Left lung (tissue), 10 donors: Measurements from ENCODE around the gene ADIPOR2. TPM values are rescaled to one million over a fixed set of nuclear protein-coding genes. Genes with fewer than 3 reads are reported as not detected.

ENCODE experiments used
- ATAC-seq: fragments of 200-7000 bp; cut with Tn5 transposase; one replicate; pipeline ENCODE4 v1.9.1; 2020; ENCODE audit warnings: moderate library complexity
- DNase-seq, 4 donors: peaks; one replicate each; pipeline ENCODE4 v3.0.0-alpha.2; 2013 to 2020
- H3K27ac ChIP-seq, 2 donors: fragments of 200-600 bp; sonication (generic) in 1 of 2; one replicate each; pipeline versions ENCODE4 v1.5.0 to v1.8.0; 2020 to 2021
- H3K27me3 ChIP-seq, 2 donors: fragments of 200-600 bp; sonication (generic) in 1 of 2; one replicate each; pipeline versions ENCODE4 v1.5.0 to v1.8.0; 2020 to 2021
- H3K36me3 ChIP-seq, 2 donors: fragments of 200-600 bp; sonication (generic) in 1 of 2; one replicate each; pipeline versions ENCODE4 v1.5.0 to v1.8.0; 2020 to 2021
- H3K4me1 ChIP-seq, 2 donors: fragments of 200-600 bp; one replicate each; pipeline ENCODE4 v1.8.0; 2021
- H3K4me3 ChIP-seq, 2 donors: fragments of 200-600 bp; sonication (generic) in 1 of 2; one replicate each; pipeline versions ENCODE4 v1.5.0 to v1.8.0; 2020 to 2021; ENCODE audit warnings: mild to moderate bottlenecking in 1 of 2
- H3K9me3 ChIP-seq, 2 donors: fragments of 200-600 bp; sonication (generic) in 1 of 2; one replicate each; pipeline versions ENCODE4 v1.5.0 to v1.8.0; 2020 to 2021
- CTCF ChIP-seq, 2 donors: fragments of 200-600 bp; sonication (generic) in 1 of 2; IDR thresholded peaks; one replicate each; pipeline versions ENCODE4 v1.5.0 to v1.8.0; 2021; ENCODE audit warnings: antibody characterized with exemption in 2 of 2
- intact Hi-C, 2 donors: fragments of 100-400 bp; cut with DNase I; formaldehyde crosslinking; loops; one replicate each; pipeline versions ENCODE4 v1.11.2 to v1.14.2; 2022
- polyA plus RNA-seq, 6 donors: library from polyadenylated mRNA; unstranded; fragments of 120-200 nt; gene quantifications; one replicate each; pipeline ENCODE4 v1.2.1, GENCODE V29; 2013; ENCODE audit not compliant: insufficient read length in 6 of 6
- total RNA-seq, 2 donors: library from RNA; stranded (reverse); fragmentation: NEBNext Ultra II Directional; extraction: Animal tissue kit (Norgen Biotek cat#: 25700); gene quantifications; one replicate each; pipeline ENCODE4 v1.2.1, GENCODE V29; 2021
- donor health status: DM: no; HTN: yes; CAD: no.
- donor health status: DM: no; HTN: no; CAD: no.

ADIPOR2 gene
- total and polyA plus RNA-seq, 8 donors = 37.0 to 66.8 (median 41.7) TPM

- H3K27me3 ChIP-seq = peaks cover 0 to 10% of the 10 kb centered on the region in 2 donors
- intact Hi-C loops = no loop called here
- ATAC-seq (no peak), DNase-seq (peak in 1 of 4 donors; percentile 35)
- no peak overlapping the region for H3K4me3 ChIP-seq
- H3K9me3 ChIP-seq = no peaks in the 10 kb centered on the region
- H3K36me3 ChIP-seq = no peaks in the 10 kb centered on the region
- no peak for TF ChIP-seq CTCF (IDR thresholded peaks at IDR 0.05)
- H3K4me1 ChIP-seq = peaks cover 0 to 52% of the 10 kb centered on the region in 2 donors
- H3K27ac ChIP-seq = peak overlapping the region in 1 of 2 donors; percentile 66
Measured at GRCh38 chr12:1809591-1810190, 118.8 kb downstream of the ADIPOR2 start.

- TF ChIP-seq CTCF (IDR thresholded peaks at IDR 0.05) = no peak
- Histone ChIP-seq H3K4me1 (peaks cover 0 to 49% of the 10 kb centered on the region in 2 donors), H3K27ac (peak overlapping the region in 1 of 2 donors; percentile 66), H3K36me3 (no peaks in the 10 kb centered on the region), H3K27me3 (peaks cover 0 to 17% of the 10 kb centered on the region in 2 donors), H3K9me3 (no peaks in the 10 kb centered on the region), H3K4me3 (no peak overlapping the region)
- intact Hi-C loops = no loop called here
- ATAC-seq (no peak), DNase-seq (peak in 1 of 4 donors; percentile 51)
Measured at GRCh38 chr12:1810201-1810930, 119.5 kb downstream of the ADIPOR2 start.

GRCh38 chr12:1810931-1811280 lies 120.0 kb downstream of the ADIPOR2 start:
- peaks cover 0 to 19% of the 10 kb centered on the region in 2 donors for H3K27me3 ChIP-seq
- intact Hi-C loops = no loop called here
- TF ChIP-seq CTCF (IDR thresholded peaks at IDR 0.05) = no peak

GRCh38 chr12:1811281-1811947 lies 120.5 kb downstream of the ADIPOR2 start:
- TF ChIP-seq CTCF (IDR thresholded peaks at IDR 0.05) = no peak
- intact Hi-C loops = no loop called here

More at GRCh38 chr12:1810931-1811280, 120.0 kb downstream of the ADIPOR2 start:
- ATAC-seq (no peak), DNase-seq (peak in 1 of 4 donors; percentile 64)
- H3K36me3 ChIP-seq = no peaks in the 10 kb centered on the region
- H3K9me3 ChIP-seq = no peaks in the 10 kb centered on the region
- peaks cover 0 to 49% of the 10 kb centered on the region in 2 donors for H3K4me1 ChIP-seq
- H3K4me3 ChIP-seq = no peak overlapping the region
- peak overlapping the region in 1 of 2 donors; percentile 94 for H3K27ac ChIP-seq

GRCh38 chr12:1811948-1812291 lies 121.0 kb downstream of the ADIPOR2 start:
- H3K9me3 ChIP-seq = no peaks in the 10 kb centered on the region
- no peaks in the 10 kb centered on the region for H3K36me3 ChIP-seq
- H3K27ac ChIP-seq = peak overlapping the region; percentile 62 to 94
- DNase-seq = no peak
- H3K27me3 ChIP-seq = peaks cover 0 to 28% of the 10 kb centered on the region in 2 donors
- ATAC-seq = no peak
- peaks cover 0 to 49% of the 10 kb centered on the region in 2 donors for H3K4me1 ChIP-seq
- TF ChIP-seq CTCF (IDR thresholded peaks at IDR 0.05) = no peak
- intact Hi-C loops = no loop called here
- H3K4me3 ChIP-seq = no peak overlapping the region

More at GRCh38 chr12:1811281-1811947, 120.5 kb downstream of the ADIPOR2 start:
- Histone ChIP-seq H3K9me3 (no peaks in the 10 kb centered on the region), H3K27ac (peak overlapping the region in 1 of 2 donors; percentile 94), H3K36me3 (no peaks in the 10 kb centered on the region), H3K4me3 (peak overlapping the region in 1 of 2 donors; percentile 16), H3K27me3 (peaks cover 0 to 25% of the 10 kb centered on the region in 2 donors), H3K4me1 (peaks cover 0 to 49% of the 10 kb centered on the region in 2 donors)
- DNase-seq (peak in 2 of 4 donors; percentile 61 to 73), ATAC-seq (peak; percentile 30)
